CD4-positive, alpha-beta T cell treated with Interferon gamma for 1 hour (primary cell): ENCODE results near the gene RANBP3L.
A peak's percentile ranks its signal among the peaks of the same experiment; 100 is the strongest.
"Not testable (repeated sequence)": the region's sequence is repeated elsewhere in the genome, so short reads cannot be mapped to it uniquely, and the experiment has no call there.

ENCODE experiments used
- DNase-seq: peaks from one replicate; pipeline ENCODE4 v3.0.0-alpha.2; 2020

Gene RANBP3L

GRCh38 chr5:36301858-36302603 lies at the start of gene RANBP3L:
Gene RANBP3L, minus strand, starts transcription at chr5:36301902. Its CDS starts 486 bp downstream, at chr5:36301416.
- DNase-seq, result no peak

- DNase-seq, result no peak
These were observed 45.4 kb upstream of the RANBP3L start for GRCh38 chr5:36346896-36347690.

- DNase-seq, result no peak
These were observed 43.2 kb upstream of the RANBP3L start for GRCh38 chr5:36344899-36345298.

- DNase-seq, result not testable (repeated sequence)
These were observed 40.0 kb upstream of the RANBP3L start for GRCh38 chr5:36341720-36342119.

GRCh38 chr5:36337597-36337996 lies 35.9 kb upstream of the RANBP3L start:
- DNase-seq, result no peak

GRCh38 chr5:36334315-36334714 lies 32.6 kb upstream of the RANBP3L start:
- no peak for DNase-seq

- not testable (repeated sequence) for DNase-seq
These were observed 31.0 kb upstream of the RANBP3L start for GRCh38 chr5:36332720-36333119.

- no peak for DNase-seq
These were observed 23.5 kb upstream of the RANBP3L start for GRCh38 chr5:36325196-36325595.

- DNase-seq, result no peak
These were observed 22.5 kb upstream of the RANBP3L start for GRCh38 chr5:36323926-36324781.

- DNase-seq, result no peak
These were observed 11.4 kb upstream of the RANBP3L start for GRCh38 chr5:36312953-36313672.

- DNase-seq, result no peak
These were observed 10.3 kb upstream of the RANBP3L start for GRCh38 chr5:36311956-36312355.

- no peak for DNase-seq
These were observed 8.4 kb upstream of the RANBP3L start for GRCh38 chr5:36310138-36310537.

GRCh38 chr5:36305571-36306326 lies 4.0 kb upstream of the RANBP3L start:
- peak; percentile 1 for DNase-seq

GRCh38 chr5:36304095-36304805 lies 2.5 kb upstream of the RANBP3L start:
- DNase-seq, result no peak

- DNase-seq, result no peak
These were observed 668 bp downstream of the RANBP3L start for GRCh38 chr5:36300927-36301540.

GRCh38 chr5:36300191-36300926 lies 1.3 kb downstream of the RANBP3L start:
- no peak for DNase-seq

GRCh38 chr5:36298552-36298951 lies 3.1 kb downstream of the RANBP3L start:
- DNase-seq, result no peak

GRCh38 chr5:36297653-36298052 lies 4.0 kb downstream of the RANBP3L start:
- no peak for DNase-seq

GRCh38 chr5:36285837-36286615 lies 15.7 kb downstream of the RANBP3L start:
- no peak for DNase-seq
